Neural progenitor cell (in vitro differentiated cells): ENCODE measurements around the gene PRKAR2A. TPM values are rescaled to one million over a fixed set of nuclear protein-coding genes. Genes with fewer than 3 reads are reported as not detected.
"Not testable (repeated sequence)": the region's sequence is repeated elsewhere in the genome, so short reads cannot be mapped to it uniquely, and the experiment has no call there.

Experiments used
- DNase-seq: peaks from one replicate; pipeline ENCODE4 v3.0.0-alpha.2; 2016; ENCODE audit warnings: low spot score
- H2AFZ ChIP-seq: fragments of 200-600 bp; sonication (generic); replicated peaks from 2 replicates; pipeline ENCODE4 v1.6.1; 2016; ENCODE audit warnings: antibody characterized with exemption
- H3F3A ChIP-seq: fragments of 200-600 bp; sonication (generic); 2 replicates; pipeline ENCODE4 v1.6.1; 2016; ENCODE audit warnings: antibody characterized with exemption, low read depth
- H3K27ac ChIP-seq: fragments of 200-600 bp; sonication (generic); 2 replicates; pipeline ENCODE4 v1.5.1; 2016; ENCODE audit warnings: mild to moderate bottlenecking
- H3K27me3 ChIP-seq: fragments of 200-600 bp; sonication (generic); 2 replicates; pipeline ENCODE4 v1.6.1; 2016; ENCODE audit warnings: mild to moderate bottlenecking, moderate library complexity
- H3K36me3 ChIP-seq: fragments of 200-600 bp; sonication (generic); 2 replicates; pipeline ENCODE4 v1.5.1; 2016
- H3K4me1 ChIP-seq: fragments of 200-600 bp; sonication (generic); 2 replicates; pipeline ENCODE4 v1.6.1; 2016; ENCODE audit warnings: mixed run types
- H3K4me2 ChIP-seq: fragments of 200-600 bp; sonication (generic); 2 replicates; pipeline ENCODE4 v1.6.1; 2016
- H3K4me3 ChIP-seq: fragments of 200-600 bp; sonication (generic); 2 replicates; pipeline ENCODE4 v1.5.1; 2016
- H3K79me2 ChIP-seq: fragments of 200-600 bp; sonication (generic); 2 replicates; pipeline ENCODE4 v1.6.1; 2016; ENCODE audit warnings: low read depth
- H3K9ac ChIP-seq: fragments of 200-600 bp; sonication (generic); 2 replicates; pipeline ENCODE4 v1.6.1; 2016
- H3K9me3 ChIP-seq: fragments of 200-600 bp; sonication (generic); 2 replicates; pipeline ENCODE4 v1.5.1; 2016; ENCODE audit warnings: low read depth
- H4K20me1 ChIP-seq: fragments of 200-600 bp; sonication (generic); 2 replicates; pipeline ENCODE4 v1.6.1; 2016; ENCODE audit warnings: low read depth
- H3K27ac Mint-ChIP-seq: 3 replicates; pipeline ENCODE4 v1.8.0; 2021; ENCODE audit warnings: mixed read lengths
- H3K27me3 Mint-ChIP-seq: 2 replicates; pipeline ENCODE4 v1.8.0; 2022; ENCODE audit warnings: low read depth, mild to moderate bottlenecking, inconsistent platforms, moderate library complexity, mixed read lengths; ENCODE audit not compliant: insufficient read depth
- H3K36me3 Mint-ChIP-seq: 3 replicates; pipeline ENCODE4 v1.8.0; 2021; ENCODE audit warnings: mixed read lengths
- H3K4me1 Mint-ChIP-seq: 3 replicates; pipeline ENCODE4 v1.8.0; 2021; ENCODE audit warnings: mixed read lengths
- H3K4me3 Mint-ChIP-seq: 3 replicates; pipeline ENCODE4 v1.8.0; 2021; ENCODE audit warnings: mild to moderate bottlenecking, moderate library complexity, mixed read lengths
- H3K9me3 Mint-ChIP-seq: 3 replicates; pipeline ENCODE4 v1.8.0; 2020; ENCODE audit warnings: mixed read lengths
- CTCF ChIP-seq: fragments of 200-600 bp; sonication (generic); IDR thresholded peaks from 2 replicates; pipeline ENCODE4 v1.5.1; 2017; ENCODE audit warnings: antibody characterized with exemption, mild to moderate bottlenecking
- EZH2 ChIP-seq: fragments of 200-600 bp; sonication (generic); IDR thresholded peaks from 2 replicates; pipeline ENCODE4 v1.6.1; 2017; ENCODE audit warnings: antibody characterized with exemption, mild to moderate bottlenecking, moderate library complexity
- EZH2phosphoT487 ChIP-seq: fragments of 200-600 bp; sonication (generic); IDR thresholded peaks from 2 replicates; pipeline ENCODE4 v1.6.1; 2017; ENCODE audit warnings: antibody characterized with exemption
- total RNA-seq: library from RNA; depleted of rRNA; stranded (reverse); fragments of >200 nt; gene quantifications from 2 replicates; pipeline ENCODE4 v1.2.3, GENCODE V29; 2015; ENCODE audit warnings: low replicate concordance

PRKAR2A gene
- total RNA-seq, 1 donor from 2014 or later, result 25.0 TPM

- H3F3A ChIP-seq, result peaks cover 5% of the 10 kb centered on the region
- H3K4me1 Mint-ChIP-seq, result peaks cover 3% of the 10 kb centered on the region
- no peaks in the 10 kb centered on the region for H3K27me3 ChIP-seq
- H3K4me3 ChIP-seq, result no peak overlapping the region
- H3K9ac ChIP-seq, result no peak overlapping the region
- no peak overlapping the region for H3K27ac ChIP-seq
- H3K36me3 ChIP-seq, result no peaks in the 10 kb centered on the region
- DNase-seq, result no peak
- TF ChIP-seq CTCF (no peak), EZH2phosphoT487 (no peak), EZH2 (no peak)
- no peaks in the 10 kb centered on the region for H3K4me1 ChIP-seq
- no peaks in the 10 kb centered on the region for H3K27me3 Mint-ChIP-seq
- H4K20me1 ChIP-seq, result no peaks in the 10 kb centered on the region
- no peak overlapping the region for H3K27ac Mint-ChIP-seq
- no peak overlapping the region for H3K4me2 ChIP-seq
- no peaks in the 10 kb centered on the region for H3K9me3 Mint-ChIP-seq
- H2AFZ ChIP-seq, result no peak overlapping the region
- no peaks in the 10 kb centered on the region for H3K79me2 ChIP-seq
- no peak overlapping the region for H3K4me3 Mint-ChIP-seq
- peaks cover 2% of the 10 kb centered on the region for H3K36me3 Mint-ChIP-seq
- no peaks in the 10 kb centered on the region for H3K9me3 ChIP-seq
Measured at GRCh38 chr3:48811524-48811923, 36.1 kb downstream of the PRKAR2A start.

- H3K9me3 Mint-ChIP-seq, result no peaks in the 10 kb centered on the region
- TF ChIP-seq CTCF (no peak), EZH2phosphoT487 (no peak), EZH2 (no peak)
- no peaks in the 10 kb centered on the region for H3K27me3 Mint-ChIP-seq
- no peaks in the 10 kb centered on the region for H3K79me2 ChIP-seq
- no peak overlapping the region for H3K27ac Mint-ChIP-seq
- H3F3A ChIP-seq, result peaks cover 10% of the 10 kb centered on the region
- no peaks in the 10 kb centered on the region for H4K20me1 ChIP-seq
- H3K9ac ChIP-seq, result no peak overlapping the region
- no peak overlapping the region for H3K4me2 ChIP-seq
- peaks cover 1% of the 10 kb centered on the region for H3K36me3 Mint-ChIP-seq
- H3K27ac ChIP-seq, result no peak overlapping the region
- no peak overlapping the region for H2AFZ ChIP-seq
- H3K27me3 ChIP-seq, result no peaks in the 10 kb centered on the region
- no peaks in the 10 kb centered on the region for H3K36me3 ChIP-seq
- no peak for DNase-seq
- H3K4me1 Mint-ChIP-seq, result peaks cover 5% of the 10 kb centered on the region
- H3K4me3 Mint-ChIP-seq, result no peak overlapping the region
- H3K9me3 ChIP-seq, result no peaks in the 10 kb centered on the region
- H3K4me1 ChIP-seq, result no peaks in the 10 kb centered on the region
- no peak overlapping the region for H3K4me3 ChIP-seq
Measured at GRCh38 chr3:48804930-48805329, 42.7 kb downstream of the PRKAR2A start.

GRCh38 chr3:48800831-48801230 lies 46.8 kb downstream of the PRKAR2A start:
- H3K27ac Mint-ChIP-seq, H3K4me3 ChIP-seq, H3K9me3 Mint-ChIP-seq, H3K27me3 ChIP-seq, H3K9me3 ChIP-seq, H3K4me2 ChIP-seq, H3K4me1 Mint-ChIP-seq, H3K9ac ChIP-seq, H3K36me3 ChIP-seq, H3K4me1 ChIP-seq, H2AFZ ChIP-seq, H4K20me1 ChIP-seq, H3K36me3 Mint-ChIP-seq, H3K27me3 Mint-ChIP-seq, H3K79me2 ChIP-seq, DNase-seq, H3K27ac ChIP-seq, H3K4me3 Mint-ChIP-seq, H3F3A ChIP-seq: not testable (repeated sequence)

GRCh38 chr3:48798998-48799397 lies 48.7 kb downstream of the PRKAR2A start:
- H3K27ac ChIP-seq, result no peak overlapping the region
- no peaks in the 10 kb centered on the region for H4K20me1 ChIP-seq
- H3K4me1 ChIP-seq, result no peaks in the 10 kb centered on the region
- DNase-seq, result no peak
- Mint-ChIP-seq H3K9me3 (no peaks in the 10 kb centered on the region), H3K4me1 (no peaks in the 10 kb centered on the region), H3K36me3 (peaks cover 1% of the 10 kb centered on the region), H3K27ac (no peak overlapping the region), H3K27me3 (no peaks in the 10 kb centered on the region), H3K4me3 (no peak overlapping the region)
- TF ChIP-seq EZH2phosphoT487, result no peak
- TF ChIP-seq EZH2, result no peak
- TF ChIP-seq CTCF, result no peak
- no peak overlapping the region for H3K4me2 ChIP-seq
- no peak overlapping the region for H3K4me3 ChIP-seq
- no peaks in the 10 kb centered on the region for H3K79me2 ChIP-seq
- H3K9ac ChIP-seq, result no peak overlapping the region
- no peaks in the 10 kb centered on the region for H3K36me3 ChIP-seq
- H3F3A ChIP-seq, result no peaks in the 10 kb centered on the region
- no peak overlapping the region for H2AFZ ChIP-seq
- H3K9me3 ChIP-seq, result no peaks in the 10 kb centered on the region
- H3K27me3 ChIP-seq, result no peaks in the 10 kb centered on the region
